CMK (cell line): Measurements from ENCODE around the gene PPP1R13L.
"Not testable (repeated sequence)": the region's sequence is repeated elsewhere in the genome, so short reads cannot be mapped to it uniquely, and the experiment has no call there.

Source experiments
- DNase-seq: peaks from one replicate; pipeline ENCODE4 v3.0.0-alpha.2; 2010; ENCODE audit warnings: low read depth

PPP1R13L gene

DNA sequence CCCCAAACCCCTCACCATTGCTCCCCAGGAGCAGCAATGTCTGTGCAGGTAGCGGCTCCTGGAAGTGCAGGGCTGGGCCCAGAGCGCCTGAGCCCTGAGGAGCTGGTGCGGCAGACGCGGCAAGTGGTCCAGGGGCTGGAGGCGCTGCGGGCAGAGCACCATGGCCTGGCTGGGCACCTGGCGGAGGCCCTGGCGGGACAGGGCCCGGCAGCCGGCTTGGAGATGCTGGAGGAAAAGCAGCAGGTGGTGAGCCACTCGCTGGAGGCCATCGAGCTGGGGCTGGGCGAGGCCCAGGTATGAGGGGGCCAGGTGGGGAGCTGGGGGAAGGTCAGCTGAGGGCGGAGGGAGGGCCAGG lies 59.4 kb downstream of the PPP1R13L start:
- no peak for DNase-seq

- no peak for DNase-seq
These were observed 60.0 kb downstream of the PPP1R13L start for GRCh38 chr19:45344621-45345505.

GRCh38 chr19:45342911-45343310 lies 62.0 kb downstream of the PPP1R13L start:
- no peak for DNase-seq

DNA sequence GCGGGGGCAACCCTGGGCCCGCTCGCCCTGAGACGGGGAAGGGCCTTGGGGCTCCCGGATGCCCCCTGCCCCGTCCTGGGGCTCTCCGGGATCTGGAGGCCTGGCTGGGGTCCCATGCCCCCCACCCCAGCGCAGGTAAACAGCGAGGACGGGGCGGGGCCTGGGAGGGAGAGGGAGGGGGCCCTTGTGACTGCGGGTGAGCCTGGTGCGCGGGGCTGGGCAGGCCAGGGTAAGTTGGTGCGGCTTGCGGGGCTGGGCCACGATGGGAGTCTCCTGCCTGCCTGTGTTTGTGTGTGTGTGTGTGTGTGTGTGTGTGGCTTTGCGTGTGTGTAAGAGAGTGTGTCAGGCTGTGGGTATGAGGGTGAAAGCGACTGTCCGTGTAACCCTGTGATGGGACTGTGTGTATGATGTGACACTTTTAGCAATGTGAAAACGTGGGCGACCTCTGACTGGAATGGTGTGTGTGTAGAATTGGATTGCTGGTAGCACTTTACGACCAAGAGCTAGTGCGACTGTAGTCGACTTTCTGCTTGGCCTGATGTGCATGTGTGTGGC lies 63.9 kb downstream of the PPP1R13L start:
- no peak for DNase-seq

- no peak for DNase-seq
These were observed 64.5 kb downstream of the PPP1R13L start, which contains the start of gene KLC3 for GRCh38 chr19:45340232-45340898. TSS of gene KLC3 (plus strand) at chr19:45340750. CDS start at chr19:45345542, 4,792 bp downstream.

DNA sequence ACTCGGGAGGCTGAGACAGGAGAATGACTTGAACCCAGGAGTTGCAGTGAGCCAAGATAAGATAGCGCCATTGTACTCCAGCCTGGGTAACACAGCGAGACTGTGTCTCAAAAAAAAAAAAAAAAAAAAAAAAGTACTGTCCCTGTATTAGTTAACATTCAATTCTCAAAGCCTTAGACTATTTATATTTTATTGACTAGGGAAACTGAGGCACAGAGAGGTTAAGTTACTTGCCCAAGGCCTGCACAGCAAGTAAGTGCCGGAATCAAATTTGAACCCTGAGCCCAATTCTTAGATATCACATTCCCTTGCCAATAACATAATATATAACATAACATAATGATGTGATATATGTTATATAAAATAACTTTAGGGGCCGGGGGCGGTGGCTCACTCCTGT lies 65.2 kb downstream of the PPP1R13L start:
- DNase-seq: no peak

GRCh38 chr19:45336696-45337251 lies 68.1 kb downstream of the PPP1R13L start:
- DNase-seq: no peak

- DNase-seq: not testable (repeated sequence)
These were observed 70.0 kb downstream of the PPP1R13L start for GRCh38 chr19:45334881-45335280.

GRCh38 chr19:45333609-45334303 lies 71.1 kb downstream of the PPP1R13L start:
- DNase-seq: no peak

GRCh38 chr19:45331411-45331810 lies 73.5 kb downstream of the PPP1R13L start:
- DNase-seq: no peak
